ENCODE results near the gene OR1I1. TPM values are rescaled to one million over a fixed set of nuclear protein-coding genes. Genes with fewer than 3 reads are reported as not detected.
"Not testable (repeated sequence)": the region's sequence is repeated elsewhere in the genome, so short reads cannot be mapped to it uniquely, and the experiment has no call there.

OR1I1 gene
- total and polyA plus RNA-seq, 2 donors from 2014 or later, result not detected

DNA sequence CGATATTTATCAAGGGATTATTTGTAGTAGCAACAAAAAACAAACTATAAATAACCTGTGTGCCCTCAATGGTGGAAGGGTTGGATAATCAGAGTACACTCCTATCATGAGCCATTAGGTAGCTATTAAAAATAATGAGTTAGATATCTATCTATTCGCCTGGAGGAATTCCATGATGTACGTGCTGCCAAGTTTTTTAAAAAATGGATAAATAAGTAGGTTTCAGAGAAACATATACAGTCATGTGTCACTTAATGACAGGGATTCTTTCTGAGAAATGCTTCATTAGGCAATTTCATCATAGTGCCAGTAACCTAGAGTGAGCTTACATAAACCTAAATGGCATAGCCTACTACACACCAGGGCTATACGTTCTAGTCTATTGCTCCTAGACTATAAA, 6.2 kb upstream of the OR1I1 start:
- Histone ChIP-seq H3K9me3 (ENCODE audit: control insufficient read depth in 2 of 3, insufficient read depth in 1 of 3, low read length in 3 of 3) (no peaks in the 10 kb centered on the region), H3K4me3 (ENCODE audit: low read length in 3 of 3) (no peak overlapping the region), H3K27me3 (ENCODE audit: control insufficient read depth, insufficient read depth, low read length) (no peaks in the 10 kb centered on the region), H3K9ac (ENCODE audit: low read length in 3 of 3) (no peak overlapping the region), H3K27ac (ENCODE audit: low read depth in 2 of 2, low read length in 2 of 2) (no peak overlapping the region), H3K4me1 (ENCODE audit: control insufficient read depth in 2 of 3, insufficient read depth in 2 of 3, low read depth in 1 of 3, low read length in 3 of 3) (no peaks in the 10 kb centered on the region), H3K36me3 (ENCODE audit: control insufficient read depth in 2 of 3, insufficient read depth in 3 of 3, low read length in 3 of 3) (no peaks in the 10 kb centered on the region)
- DNase-seq, result no peak
- TF ChIP-seq, protein P1, sequence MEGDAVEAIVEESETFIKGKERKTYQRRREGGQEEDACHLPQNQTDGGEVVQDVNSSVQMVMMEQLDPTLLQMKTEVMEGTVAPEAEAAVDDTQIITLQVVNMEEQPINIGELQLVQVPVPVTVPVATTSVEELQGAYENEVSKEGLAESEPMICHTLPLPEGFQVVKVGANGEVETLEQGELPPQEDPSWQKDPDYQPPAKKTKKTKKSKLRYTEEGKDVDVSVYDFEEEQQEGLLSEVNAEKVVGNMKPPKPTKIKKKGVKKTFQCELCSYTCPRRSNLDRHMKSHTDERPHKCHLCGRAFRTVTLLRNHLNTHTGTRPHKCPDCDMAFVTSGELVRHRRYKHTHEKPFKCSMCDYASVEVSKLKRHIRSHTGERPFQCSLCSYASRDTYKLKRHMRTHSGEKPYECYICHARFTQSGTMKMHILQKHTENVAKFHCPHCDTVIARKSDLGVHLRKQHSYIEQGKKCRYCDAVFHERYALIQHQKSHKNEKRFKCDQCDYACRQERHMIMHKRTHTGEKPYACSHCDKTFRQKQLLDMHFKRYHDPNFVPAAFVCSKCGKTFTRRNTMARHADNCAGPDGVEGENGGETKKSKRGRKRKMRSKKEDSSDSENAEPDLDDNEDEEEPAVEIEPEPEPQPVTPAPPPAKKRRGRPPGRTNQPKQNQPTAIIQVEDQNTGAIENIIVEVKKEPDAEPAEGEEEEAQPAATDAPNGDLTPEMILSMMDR (IDR thresholded peaks at IDR 0.05; ENCODE audit: borderline replicate concordance, extremely low read depth, insufficient read depth), result no peak
- intact Hi-C loops (cut with DNase I), result no loop called here
- FAIRE-seq, result no peak

DNA sequence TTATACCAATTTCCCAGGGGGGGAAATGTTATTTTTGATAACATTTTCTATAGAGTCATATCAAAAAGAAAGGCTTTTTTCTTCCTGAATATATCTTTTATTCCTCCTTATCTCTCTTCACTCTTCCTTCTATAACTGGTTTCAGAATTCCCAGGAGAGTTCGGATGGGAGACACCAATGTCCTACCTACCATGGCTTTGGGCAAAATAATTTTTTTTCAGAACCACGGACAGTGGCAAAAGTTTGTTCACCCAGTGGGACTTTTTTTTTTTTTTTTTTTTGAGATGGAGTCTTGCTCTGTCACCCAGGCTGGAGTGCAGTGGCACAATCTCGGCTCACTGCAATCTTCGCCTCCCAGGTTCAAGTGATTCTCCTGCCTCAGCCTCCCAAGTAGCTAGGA, 2.0 kb upstream of the OR1I1 start:
- H3K27ac ChIP-seq (ENCODE audit: low read depth in 2 of 2, low read length in 2 of 2); H3K9ac ChIP-seq (ENCODE audit: low read length in 3 of 3); H3K36me3 ChIP-seq (ENCODE audit: control insufficient read depth in 2 of 3, insufficient read depth in 3 of 3, low read length in 3 of 3); H3K27me3 ChIP-seq (ENCODE audit: control insufficient read depth, insufficient read depth, low read length); H3K9me3 ChIP-seq (ENCODE audit: control insufficient read depth in 2 of 3, insufficient read depth in 1 of 3, low read length in 3 of 3); H3K4me1 ChIP-seq (ENCODE audit: control insufficient read depth in 2 of 3, insufficient read depth in 2 of 3, low read depth in 1 of 3, low read length in 3 of 3); FAIRE-seq; H3K4me3 ChIP-seq (ENCODE audit: low read length in 3 of 3): not testable (repeated sequence)
- intact Hi-C loops (cut with DNase I), result loop anchor here (10.0 kb wide), 1 partner anchor 475 kb away; no protein-coding TSS in a partner anchor
- DNase-seq, result peak in 2 of 5 donors; percentile 13 to 19

DNA sequence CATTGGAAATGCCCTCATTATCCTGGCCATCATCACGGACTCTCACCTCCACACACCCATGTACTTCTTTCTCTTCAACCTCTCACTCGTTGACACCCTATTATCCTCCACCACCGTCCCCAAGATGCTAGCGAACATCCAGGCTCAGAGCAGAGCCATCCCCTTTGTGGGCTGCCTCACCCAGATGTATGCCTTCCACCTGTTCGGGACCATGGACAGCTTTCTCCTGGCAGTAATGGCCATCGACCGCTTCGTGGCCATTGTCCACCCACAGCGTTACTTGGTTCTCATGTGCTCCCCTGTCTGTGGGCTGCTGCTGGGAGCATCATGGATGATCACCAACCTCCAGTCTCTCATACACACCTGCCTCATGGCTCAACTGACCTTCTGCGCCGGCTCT, 5.2 kb downstream of the OR1I1 start:
- H3K4me1 ChIP-seq (ENCODE audit: control insufficient read depth in 2 of 3, insufficient read depth in 2 of 3, low read depth in 1 of 3, low read length in 3 of 3), result peaks cover 0 to 2% (median 0%) of the 10 kb centered on the region in 3 donors
- H3K9ac ChIP-seq (ENCODE audit: low read length in 3 of 3), result no peak overlapping the region
- intact Hi-C loops (cut with DNase I), result loop anchor here (10.0 kb wide), 1 partner anchor 468 kb away; no protein-coding TSS in a partner anchor
- FAIRE-seq, result no peak
- TF ChIP-seq, protein P1 (IDR thresholded peaks at IDR 0.05; ENCODE audit: borderline replicate concordance, extremely low read depth, insufficient read depth), result no peak
- no peak overlapping the region for H3K27ac ChIP-seq (ENCODE audit: low read depth in 2 of 2, low read length in 2 of 2)
- peaks cover 2% of the 10 kb centered on the region for H3K27me3 ChIP-seq (ENCODE audit: control insufficient read depth, insufficient read depth, low read length)
- DNase-seq, result no peak
- H3K4me3 ChIP-seq (ENCODE audit: low read length in 3 of 3), result no peak overlapping the region
- no peaks in the 10 kb centered on the region for H3K9me3 ChIP-seq (ENCODE audit: control insufficient read depth in 2 of 3, insufficient read depth in 1 of 3, low read length in 3 of 3)
- no peaks in the 10 kb centered on the region for H3K36me3 ChIP-seq (ENCODE audit: control insufficient read depth in 2 of 3, insufficient read depth in 3 of 3, low read length in 3 of 3)

DNA sequence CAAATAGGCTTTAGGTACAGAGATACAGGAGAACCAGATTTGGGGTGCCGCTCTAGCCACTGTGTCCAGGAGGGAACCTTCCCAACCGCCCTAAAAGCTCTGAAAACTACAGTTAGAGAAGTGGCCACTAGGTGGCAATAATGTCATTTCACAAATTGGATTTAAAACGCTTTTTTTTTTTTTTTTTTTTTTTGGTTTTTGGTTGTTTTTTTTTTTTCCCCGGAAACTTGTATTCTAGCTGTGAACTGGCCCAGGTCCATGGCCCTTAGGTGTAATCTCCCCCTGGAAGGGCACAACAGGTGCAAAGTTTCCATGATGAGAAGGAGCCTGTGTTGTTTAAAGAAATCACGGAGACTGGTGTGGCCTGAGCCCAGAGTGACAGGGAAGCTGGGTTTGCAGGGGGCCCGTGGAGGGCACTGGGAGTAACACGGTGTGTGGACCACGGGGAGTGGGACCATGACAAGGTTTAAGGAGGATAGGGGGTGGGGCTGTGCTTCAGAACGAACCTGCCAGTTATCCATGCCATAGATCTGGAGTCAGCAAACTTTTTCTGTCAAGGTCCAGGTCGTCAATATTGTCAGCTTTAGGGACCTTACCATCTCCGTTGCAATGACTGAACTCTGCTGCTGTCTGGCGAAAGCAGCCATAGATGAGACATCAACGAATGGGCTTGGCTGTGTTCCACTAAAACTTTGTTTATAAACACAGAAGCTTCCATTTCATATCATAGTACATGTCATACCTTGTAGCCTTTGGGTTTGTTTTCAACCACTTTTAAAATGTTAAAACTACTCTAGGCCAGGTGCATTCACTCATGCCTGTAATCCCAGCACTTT, 10.1 kb downstream of the OR1I1 start:
- intact Hi-C loops (cut with DNase I), result no loop called here
- Histone ChIP-seq H3K36me3 (ENCODE audit: control insufficient read depth in 2 of 3, insufficient read depth in 3 of 3, low read length in 3 of 3) (no peaks in the 10 kb centered on the region), H3K4me1 (ENCODE audit: control insufficient read depth in 2 of 3, insufficient read depth in 2 of 3, low read depth in 1 of 3, low read length in 3 of 3) (peaks cover 0 to 2% (median 0%) of the 10 kb centered on the region in 3 donors), H3K4me3 (ENCODE audit: low read length in 3 of 3) (peak overlapping the region in 1 of 3 donors; percentile 9), H3K27ac (ENCODE audit: low read depth in 2 of 2, low read length in 2 of 2) (no peak overlapping the region), H3K9me3 (ENCODE audit: control insufficient read depth in 2 of 3, insufficient read depth in 1 of 3, low read length in 3 of 3) (no peaks in the 10 kb centered on the region), H3K9ac (ENCODE audit: low read length in 3 of 3) (peak overlapping the region in 1 of 3 donors; percentile 10), H3K27me3 (ENCODE audit: control insufficient read depth, insufficient read depth, low read length) (peaks cover 2% of the 10 kb centered on the region)
- peak; percentile 84 for FAIRE-seq
- peak in 4 of 5 donors; percentile 34 to 89 (median 64) for DNase-seq
- TF ChIP-seq, protein P1 (IDR thresholded peaks at IDR 0.05; ENCODE audit: borderline replicate concordance, extremely low read depth, insufficient read depth), result peak; percentile 70
